GM12878 (cell line): ENCODE measurements around the gene PRUNE1. TPM values are rescaled to one million over a fixed set of nuclear protein-coding genes. Genes with fewer than 3 reads are reported as not detected.

Experiments used
- ATAC-seq: fragments of 200-7000 bp; cut with Tn5 transposase; 3 replicates; pipeline ENCODE4 v1.9.1; 2020; ENCODE audit warnings: mild to moderate bottlenecking, moderate library complexity
- BruUV-seq: library from RNA; stranded (reverse); fragments of 400-500 nt; replicated peaks from 2 replicates; lab custom pipeline; 2021; lab: Mats Ljungman, UMichigan
- CTCF ChIA-PET: fragments of 300-600 bp; sonication (Branson Sonifier 250); formaldehyde crosslinking; extraction: SDS; loops from one replicate; lab custom pipeline; 2021; ENCODE audit warnings: inconsistent platforms; lab: Yijun Ruan, JAX
- POLR2A ChIA-PET: fragments of 350-600 bp; formaldehyde crosslinking; extraction: SDS; loops from one replicate; lab custom pipeline; 2021; ENCODE audit warnings: inconsistent platforms; lab: Charles Lee
- RAD21 ChIA-PET: fragments of 300-600 bp; sonication (Branson Sonifier 250); formaldehyde crosslinking; loops from one replicate; lab custom pipeline; 2023; ENCODE audit warnings: antibody characterized with exemption; ENCODE audit not compliant: unreplicated experiment; lab: Charles Lee
- SMC1A ChIA-PET: fragments of 300-600 bp; sonication (Branson Sonifier 250); formaldehyde crosslinking; loops from one replicate; lab custom pipeline; 2023; ENCODE audit not compliant: unreplicated experiment, uncharacterized antibody; lab: Charles Lee
- DNase-seq: peaks from one replicate; pipeline ENCODE4 v3.0.0-alpha.2; 2011; ENCODE audit warnings: low read depth, low spot score
- FAIRE-seq: peaks from 3 replicates; lab custom pipeline; 2011; peaks lifted over from hg19 to GRCh38; lab: Jason Lieb, UNC
- H2AFZ ChIP-seq: 2 replicates; pipeline ENCODE4 v1.6.0; 2011; ENCODE audit warnings: low read depth, low read length, control low read depth; ENCODE audit not compliant: control insufficient read depth
- H3K27ac ChIP-seq: 2 replicates; pipeline ENCODE4 v1.5.1; 2011; ENCODE audit warnings: control low read depth; ENCODE audit not compliant: control insufficient read depth, insufficient read depth
- H3K27me3 ChIP-seq, 2 experiments: replicated peaks in 1 of 2; 2 replicates each; pipeline versions ENCODE4 v1.6.0 to v1.6.1; 2011; ENCODE audit warnings: low read length in 1 of 2; ENCODE audit not compliant: control insufficient read depth in 2 of 2, insufficient read depth in 2 of 2
- H3K36me3 ChIP-seq, 2 experiments: 2 replicates each; pipeline ENCODE4 v1.5.1; 2011; ENCODE audit warnings: low read length in 1 of 2; ENCODE audit not compliant: control insufficient read depth in 2 of 2, insufficient read depth in 2 of 2
- H3K4me1 ChIP-seq: 2 replicates; pipeline ENCODE4 v1.6.1; 2011; ENCODE audit warnings: mild to moderate bottlenecking, low read length, moderate library complexity, mixed read lengths; ENCODE audit not compliant: control insufficient read depth, insufficient read depth
- H3K4me2 ChIP-seq: 2 replicates; pipeline ENCODE4 v1.6.0; 2011; ENCODE audit warnings: control low read depth; ENCODE audit not compliant: control insufficient read depth, insufficient read depth
- H3K4me3 ChIP-seq: fragments of 200-600 bp; sonication (generic); 2 replicates; pipeline ENCODE4 v1.5.1; 2016
- H3K79me2 ChIP-seq: 2 replicates; pipeline ENCODE4 v1.6.0; 2011; ENCODE audit warnings: low read length; ENCODE audit not compliant: control insufficient read depth, insufficient read depth
- H3K9ac ChIP-seq: 2 replicates; pipeline ENCODE4 v1.8.0; 2011; ENCODE audit warnings: low read length, control low read depth, mixed read lengths; ENCODE audit not compliant: control insufficient read depth, insufficient read depth
- H3K9me3 ChIP-seq: replicated peaks from 3 replicates; pipeline ENCODE4 v1.5.1; 2011; ENCODE audit warnings: mild to moderate bottlenecking, low read length; ENCODE audit not compliant: control insufficient read depth, insufficient read depth
- H4K20me1 ChIP-seq: 2 replicates; pipeline ENCODE4 v1.6.0; 2011; ENCODE audit not compliant: control insufficient read depth, insufficient read depth
- CHD2 ChIP-seq: IDR thresholded peaks from 2 replicates; pipeline ENCODE4 v1.6.1; 2011; ENCODE audit warnings: low read depth, low read length, improper control_type of control experiment, borderline replicate concordance
- CTCF ChIP-seq, 3 experiments: IDR thresholded peaks in 2 of 3; conservative IDR thresholded peaks in 1 of 3; 2 replicates each; pipeline ENCODE4 v1.5.1; 2011; ENCODE audit warnings: low read depth in 3 of 3, low read length in 3 of 3, mild to moderate bottlenecking in 3 of 3, control low read depth in 2 of 3, moderate library complexity in 2 of 3, inconsistent platforms in 1 of 3, mixed read lengths in 1 of 3; ENCODE audit not compliant: control insufficient read depth in 2 of 3, insufficient read depth in 1 of 3; ENCODE audit errors: extremely low read depth in 1 of 3
- KAT2A ChIP-seq: conservative IDR thresholded peaks from 2 replicates; pipeline ENCODE4 v1.6.1; 2011; ENCODE audit warnings: low read depth, low read length; ENCODE audit not compliant: control insufficient read depth
- NR2F1 ChIP-seq: fragments of 450-650 bp; conservative IDR thresholded peaks from 2 replicates; pipeline ENCODE4 v1.6.1; 2017; ENCODE audit warnings: mild to moderate bottlenecking
- TAF1 ChIP-seq: IDR thresholded peaks from 2 replicates; pipeline ENCODE4 v1.6.1; 2011; ENCODE audit warnings: mild to moderate bottlenecking, low read depth, low read length, borderline replicate concordance
- WGBS: methylation state at CpG from one replicate; pipeline ENCODE4 v1.1.6; 2016; ENCODE audit warnings: low lambda C conversion rate; ENCODE audit not compliant: insufficient replicate concordance, insufficient coverage; ENCODE audit errors: missing lambda C conversion rate; 5-methylcytosine and 5-hydroxymethylcytosine counted together
- in situ Hi-C: fragments of 300-500 bp; cut with MboI; formaldehyde crosslinking; loops from 9 replicates; pipeline ENCODE4 v1.14.3; 2018; ENCODE audit warnings: mixed read lengths
- intact Hi-C: fragments of 100-400 bp; cut with micrococcal nuclease; formaldehyde crosslinking; loops from one replicate; pipeline ENCODE4 v1.14.2; 2022; ENCODE audit not compliant: unreplicated experiment
- polyA plus RNA-seq, 11 experiments: library from polyadenylated mRNA; depleted of rRNA in 4 of 11; unstranded in 6 of 11; stranded (reverse) in 5 of 11; fragments of >200 nt; fragmentation: Nextera tagmentation in 4 of 11; fragmentation: Illumina TruSeq in 1 of 11; extraction: Ambion mirVana in 4 of 11; extraction: Trizol in 1 of 11; gene quantifications; 1 replicate in 1 of 11; 2 replicates in 10 of 11; pipeline versions ENCODE4 v1.2.1 to v1.2.3, GENCODE V29; 2011 to 2016; ENCODE audit warnings: inconsistent platforms in 2 of 11, missing spikeins in 2 of 11, low read depth in 1 of 11
- total RNA-seq, 4 experiments: library from RNA; depleted of rRNA in 3 of 4; stranded (reverse); fragments of >200 nt in 3 of 4; fragmentation: Illumina TruSeq in 1 of 4; extraction: Trizol in 1 of 4; gene quantifications; 2 replicates each; pipeline versions ENCODE4 v1.2.1 to v1.2.3, GENCODE V29; 2013 to 2021

The PRUNE1 gene
- total and polyA plus RNA-seq, 10 of the 15 experiments (the other 5 are each of a cell fraction or from before 2014, with no cell fraction given) = 4.7 to 24.5 (median 12.4) TPM

DNA sequence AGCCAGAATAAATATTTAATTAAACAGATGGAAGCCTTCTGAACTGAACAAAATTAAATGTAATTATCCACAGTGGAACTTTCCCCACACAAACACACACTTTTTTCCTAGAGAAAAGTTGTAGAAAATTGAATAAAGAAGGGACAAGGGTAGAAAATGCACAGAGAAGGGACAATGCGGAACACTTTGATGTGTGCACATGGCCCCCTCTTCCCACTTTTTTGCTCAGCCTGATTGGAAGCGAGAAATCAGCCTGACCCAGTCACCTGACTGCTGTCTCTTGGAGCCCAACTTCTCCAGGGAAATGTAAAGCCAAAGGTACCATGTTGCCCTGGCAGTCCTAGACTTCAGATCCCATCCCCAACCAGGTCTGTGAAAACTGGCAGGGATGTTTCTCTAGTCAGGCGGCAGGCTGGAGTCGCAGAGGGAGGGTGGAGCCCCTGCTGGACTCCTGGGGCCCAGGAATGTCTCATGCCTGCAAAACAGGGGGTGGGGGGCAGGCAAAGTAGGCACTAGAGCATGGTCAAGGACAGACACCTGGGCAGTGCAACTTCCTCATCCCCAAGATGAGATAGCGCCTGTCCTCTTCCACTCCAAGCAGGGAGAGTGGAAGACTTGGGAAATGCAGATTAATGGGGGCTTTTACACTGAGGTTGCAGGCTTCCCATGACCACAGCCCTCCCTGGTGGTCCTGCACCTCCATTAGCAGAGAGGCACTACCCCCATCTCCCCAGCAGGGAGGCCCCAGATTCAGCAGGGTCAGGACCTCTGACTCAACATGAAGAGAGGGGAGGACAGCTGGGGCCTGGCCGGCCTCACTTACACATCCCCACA is 36.4 kb upstream of the PRUNE1 start:
- Histone ChIP-seq H3K36me3 (peaks cover 5 to 12% of the 10 kb centered on the region in 2 experiments; a peak in 3 of 4 replicates), H2AFZ (no peak overlapping the region), H4K20me1 (no peaks in the 10 kb centered on the region), H3K9me3 (no peaks in the 10 kb centered on the region), H3K9ac (no peak overlapping the region; the same call in 1 of the 2 replicates), H3K27me3 (no peaks in the 10 kb centered on the region; a peak in 1 of 4 replicates), H3K79me2 (peaks cover 39% of the 10 kb centered on the region), H3K4me1 (peaks cover 7% of the 10 kb centered on the region; the same call in 1 of the 2 replicates), H3K4me2 (peak overlapping the region; percentile 77), H3K27ac (no peak overlapping the region), H3K4me3 (peak overlapping the region; percentile 87; the same call in 1 of the 2 replicates)
- 99% methylated on average over 6 of the region's 6 CpGs for WGBS
- ChIA-PET CTCF (interaction anchor here (0.6 to 2.4 kb wide), 3 partner anchors 9 to 301 kb away, joined by 3 to 8 read pairs (median 4); no protein-coding TSS in a partner anchor), POLR2A (no interaction called here), RAD21 (no interaction called here), SMC1A (no interaction called here)
- TF ChIP-seq CHD2 = no peak
- TF ChIP-seq CTCF (IDR thresholded peaks at IDR 0.05 in 2 of 3, conservative IDR thresholded peaks at IDR 0.05 in 1 of 3; ENCODE audit: control insufficient read depth in 2 of 3, extremely low read depth in 1 of 3, insufficient read depth in 1 of 3, low read depth in 3 of 3, low read length in 3 of 3) = peak in 1 of 3 experiments; percentile 30; a peak in 1 of 6 replicates
- TF ChIP-seq KAT2A = no peak
- TF ChIP-seq NR2F1 = 0 out of 2 replicates have a peak, but pooled peaks have one; percentile 31
- no peak for TF ChIP-seq TAF1
- peak; percentile 21 for ATAC-seq
- BruUV-seq = no TSS peak
- no peak for FAIRE-seq
- in situ Hi-C loops (no loop called here), intact Hi-C loops (loop anchor here (10.0 kb wide), 2 partner anchors 207 to 347 kb away; partner anchors contain the start of genes CTSS and ENSA)
- no peak for DNase-seq
